ENCODE measurements around the gene FBXO28. TPM values are rescaled to one million over a fixed set of nuclear protein-coding genes. Genes with fewer than 3 reads are reported as not detected.

Gene FBXO28
- total RNA-seq, 1 donor from 2014 or later: 32.0 TPM

GRCh38 chr1:224196813-224197600 lies 83.1 kb downstream of the FBXO28 start:
- H3K4me3 ChIP-seq: no peak overlapping the region
- ATAC-seq (no peak), DNase-seq (no peak)
- no peak overlapping the region for H3K27ac ChIP-seq
- intact Hi-C loops (cut with DNase I): no loop called here
- no peaks in the 10 kb centered on the region for H3K9me3 ChIP-seq
- H3K36me3 ChIP-seq: peaks cover 25% of the 10 kb centered on the region
- H3K27me3 ChIP-seq (ENCODE audit: low read depth): no peaks in the 10 kb centered on the region
- TF ChIP-seq, protein P1, sequence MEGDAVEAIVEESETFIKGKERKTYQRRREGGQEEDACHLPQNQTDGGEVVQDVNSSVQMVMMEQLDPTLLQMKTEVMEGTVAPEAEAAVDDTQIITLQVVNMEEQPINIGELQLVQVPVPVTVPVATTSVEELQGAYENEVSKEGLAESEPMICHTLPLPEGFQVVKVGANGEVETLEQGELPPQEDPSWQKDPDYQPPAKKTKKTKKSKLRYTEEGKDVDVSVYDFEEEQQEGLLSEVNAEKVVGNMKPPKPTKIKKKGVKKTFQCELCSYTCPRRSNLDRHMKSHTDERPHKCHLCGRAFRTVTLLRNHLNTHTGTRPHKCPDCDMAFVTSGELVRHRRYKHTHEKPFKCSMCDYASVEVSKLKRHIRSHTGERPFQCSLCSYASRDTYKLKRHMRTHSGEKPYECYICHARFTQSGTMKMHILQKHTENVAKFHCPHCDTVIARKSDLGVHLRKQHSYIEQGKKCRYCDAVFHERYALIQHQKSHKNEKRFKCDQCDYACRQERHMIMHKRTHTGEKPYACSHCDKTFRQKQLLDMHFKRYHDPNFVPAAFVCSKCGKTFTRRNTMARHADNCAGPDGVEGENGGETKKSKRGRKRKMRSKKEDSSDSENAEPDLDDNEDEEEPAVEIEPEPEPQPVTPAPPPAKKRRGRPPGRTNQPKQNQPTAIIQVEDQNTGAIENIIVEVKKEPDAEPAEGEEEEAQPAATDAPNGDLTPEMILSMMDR (IDR thresholded peaks at IDR 0.05): no peak
- H3K4me1 ChIP-seq: no peaks in the 10 kb centered on the region

- peaks cover 9% of the 10 kb centered on the region for H3K36me3 ChIP-seq
- H3K9me3 ChIP-seq: no peaks in the 10 kb centered on the region
- no peaks in the 10 kb centered on the region for H3K27me3 ChIP-seq (ENCODE audit: low read depth)
- no peak for DNase-seq
- no peak overlapping the region for H3K4me3 ChIP-seq
- H3K27ac ChIP-seq: no peak overlapping the region
- TF ChIP-seq, protein P1 (IDR thresholded peaks at IDR 0.05): no peak
- no peak for ATAC-seq
- H3K4me1 ChIP-seq: no peaks in the 10 kb centered on the region
- intact Hi-C loops (cut with DNase I): no loop called here
Measured at GRCh38 chr1:224198572-224198971, 84.7 kb downstream of the FBXO28 start.

DNA sequence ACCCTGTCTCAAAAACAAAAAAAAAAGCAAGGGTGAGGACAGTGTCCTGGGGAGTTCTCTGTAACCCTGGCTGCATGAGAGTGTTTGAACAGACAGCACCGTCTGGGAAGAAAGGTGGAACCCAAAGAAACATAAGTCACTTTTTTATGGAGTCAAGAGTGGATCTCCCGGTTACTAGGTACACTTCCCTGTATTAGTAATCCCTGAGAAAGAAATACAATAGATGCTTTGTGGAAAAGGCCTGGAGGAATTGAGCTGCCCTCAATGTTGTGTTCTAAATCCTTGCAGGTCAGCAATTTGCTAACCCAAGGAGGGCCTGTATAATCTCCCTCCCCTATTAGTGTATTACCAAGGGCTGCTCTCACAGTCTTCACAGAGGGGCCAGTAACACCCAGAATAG lies 85.8 kb downstream of the FBXO28 start:
- peaks cover 9% of the 10 kb centered on the region for H3K4me1 ChIP-seq
- intact Hi-C loops (cut with DNase I): no loop called here
- no peaks in the 10 kb centered on the region for H3K9me3 ChIP-seq
- H3K36me3 ChIP-seq: peaks cover under 1% of the 10 kb centered on the region
- TF ChIP-seq, protein P1 (IDR thresholded peaks at IDR 0.05): no peak
- H3K4me3 ChIP-seq: no peak overlapping the region
- H3K27me3 ChIP-seq (ENCODE audit: low read depth): no peaks in the 10 kb centered on the region
- DNase-seq (no peak), ATAC-seq (no peak)
- H3K27ac ChIP-seq: no peak overlapping the region

GRCh38 chr1:224201383-224201782 lies 87.5 kb downstream of the FBXO28 start:
- H3K36me3 ChIP-seq: no peaks in the 10 kb centered on the region
- intact Hi-C loops (cut with DNase I): no loop called here

GRCh38 chr1:224201853-224202252 lies 87.9 kb downstream of the FBXO28 start:
- H3K4me1 ChIP-seq: peaks cover 22% of the 10 kb centered on the region
- no peaks in the 10 kb centered on the region for H3K36me3 ChIP-seq
- no peak overlapping the region for H3K4me3 ChIP-seq
- no peaks in the 10 kb centered on the region for H3K9me3 ChIP-seq
- H3K27ac ChIP-seq: no peak overlapping the region
- no peaks in the 10 kb centered on the region for H3K27me3 ChIP-seq (ENCODE audit: low read depth)
- DNase-seq (no peak), ATAC-seq (no peak)
- TF ChIP-seq, protein P1 (IDR thresholded peaks at IDR 0.05): no peak
- intact Hi-C loops (cut with DNase I): no loop called here

More at GRCh38 chr1:224201383-224201782, 87.5 kb downstream of the FBXO28 start:
- no peaks in the 10 kb centered on the region for H3K9me3 ChIP-seq
- H3K27ac ChIP-seq: no peak overlapping the region
- H3K4me3 ChIP-seq: no peak overlapping the region
- peaks cover 22% of the 10 kb centered on the region for H3K4me1 ChIP-seq
- ATAC-seq: no peak
- TF ChIP-seq, protein P1 (IDR thresholded peaks at IDR 0.05): no peak
- no peaks in the 10 kb centered on the region for H3K27me3 ChIP-seq (ENCODE audit: low read depth)
- DNase-seq: no peak
